Thyroid gland (tissue), 4 donors: ENCODE measurements around the gene IL1R1.

Experiments used
- CTCF ChIP-seq, 6 experiments: fragments of 200-600 bp in 3 of 6; fragments of 450-650 bp in 3 of 6; sonication (generic) in 3 of 6; IDR thresholded peaks; one replicate each; pipeline ENCODE4 v1.5.1; 2016 to 2019; ENCODE audit warnings: antibody characterized with exemption in 6 of 6, mild to moderate bottlenecking in 2 of 6, inconsistent platforms in 1 of 6, moderate library complexity in 1 of 6
- POLR2A ChIP-seq, 2 donors: fragments of 450-650 bp; IDR thresholded peaks; one replicate each; pipeline ENCODE4 v1.6.1; 2017; ENCODE audit warnings: antibody characterized with exemption in 2 of 2, mild to moderate bottlenecking in 2 of 2, moderate library complexity in 1 of 2

GRCh38 chr2:102149644-102150455 lies 7.3 kb downstream of the IL1R1 start:
- TF ChIP-seq POLR2A (IDR thresholded peaks at IDR 0.05) = no peak
- TF ChIP-seq CTCF (IDR thresholded peaks at IDR 0.05) = no peak
